Esophagus muscularis mucosa (tissue), 4 donors: Measurements from ENCODE around the gene TP53RK. TPM values are rescaled to one million over a fixed set of nuclear protein-coding genes. Genes with fewer than 3 reads are reported as not detected.

ENCODE experiments used
- DNase-seq: peaks from one replicate; pipeline ENCODE4 v3.0.0-alpha.2; 2017; ENCODE audit errors: extremely low spot score
- H3K27ac ChIP-seq, 4 donors: fragments of 200-600 bp; sonication (generic); replicated peaks in 1 of 4; 1 replicate in 3 of 4; 2 replicates in 1 of 4; pipeline ENCODE4 v1.5.1; 2016 to 2019; ENCODE audit warnings: mild to moderate bottlenecking in 1 of 4
- H3K27me3 ChIP-seq, 4 donors: fragments of 200-600 bp; sonication (generic); one replicate each; pipeline versions ENCODE4 v1.5.1 to v1.6.0; 2016 to 2019
- H3K36me3 ChIP-seq, 4 donors: fragments of 200-600 bp; sonication (generic); one replicate each; pipeline ENCODE4 v1.5.1; 2016 to 2019
- H3K4me1 ChIP-seq, 4 donors: fragments of 200-600 bp; sonication (generic); one replicate each; pipeline ENCODE4 v1.5.1; 2016 to 2019
- H3K4me3 ChIP-seq, 4 donors: fragments of 200-600 bp; sonication (generic); 1 replicate in 2 of 4; 2 replicates in 2 of 4; pipeline ENCODE4 v1.5.1; 2016 to 2019; ENCODE audit warnings: mild to moderate bottlenecking in 4 of 4, moderate library complexity in 1 of 4
- H3K9me3 ChIP-seq, 4 donors: fragments of 200-600 bp; sonication (generic); 1 replicate in 3 of 4; 2 replicates in 1 of 4; pipeline ENCODE4 v1.5.1; 2016 to 2019
- EP300 ChIP-seq: sonication (generic); formaldehyde crosslinking; IDR thresholded peaks from one replicate; pipeline ENCODE4 v1.6.1; 2017; ENCODE audit warnings: antibody characterized with exemption
- POLR2A ChIP-seq: fragments of 450-650 bp; IDR thresholded peaks from one replicate; pipeline ENCODE4 v1.6.1; 2017; ENCODE audit warnings: antibody characterized with exemption, moderate library complexity, mild to moderate bottlenecking, low read depth
- POLR2AphosphoS5 ChIP-seq, 2 donors: sonication (generic); formaldehyde crosslinking; IDR thresholded peaks; one replicate each; pipeline ENCODE4 v1.6.1; 2017; ENCODE audit warnings: antibody characterized with exemption in 2 of 2
- WGBS: methylation state at CpG from one replicate; pipeline ENCODE4 v1.1.5; 2018; 5-methylcytosine and 5-hydroxymethylcytosine counted together
- intact Hi-C: fragments of 100-400 bp; cut with DNase I; formaldehyde crosslinking; loops from one replicate; pipeline ENCODE4 v1.15.1; 2023
- total RNA-seq, 4 donors: library from RNA; depleted of rRNA; stranded (reverse); fragments of >200 nt; gene quantifications; one replicate each; pipeline versions ENCODE4 v1.1.0 to v1.2.1, GENCODE V29; 2016
- TF ChIP-seq, protein P1 (sequence below), 3 experiments: fragments of 200-600 bp in 2 of 3; fragments of 450-650 bp in 1 of 3; sonication (generic) in 2 of 3; IDR thresholded peaks; one replicate each; pipeline ENCODE4 v1.5.1; 2017 to 2019; ENCODE audit warnings: antibody characterized with exemption in 3 of 3, mild to moderate bottlenecking in 2 of 3, moderate library complexity in 1 of 3

Gene TP53RK
- total RNA-seq, 4 donors from 2014 or later = 19.9 to 22.2 (median 21.0) TPM

GRCh38 chr20:46634528-46634927 lies 54.7 kb downstream of the TP53RK start:
- H3K4me1 ChIP-seq = no peaks in the 10 kb centered on the region
- H3K27me3 ChIP-seq = no peaks in the 10 kb centered on the region
- H3K4me3 ChIP-seq = no peak overlapping the region
- H3K36me3 ChIP-seq = no peaks in the 10 kb centered on the region
- WGBS = 75% methylated on average over 6 of the region's 6 CpGs
- no peak overlapping the region for H3K27ac ChIP-seq
- no peak for DNase-seq
- TF ChIP-seq POLR2AphosphoS5 (IDR thresholded peaks at IDR 0.05) (no peak), EP300 (no peak), POLR2A (no peak)
- TF ChIP-seq, protein P1, sequence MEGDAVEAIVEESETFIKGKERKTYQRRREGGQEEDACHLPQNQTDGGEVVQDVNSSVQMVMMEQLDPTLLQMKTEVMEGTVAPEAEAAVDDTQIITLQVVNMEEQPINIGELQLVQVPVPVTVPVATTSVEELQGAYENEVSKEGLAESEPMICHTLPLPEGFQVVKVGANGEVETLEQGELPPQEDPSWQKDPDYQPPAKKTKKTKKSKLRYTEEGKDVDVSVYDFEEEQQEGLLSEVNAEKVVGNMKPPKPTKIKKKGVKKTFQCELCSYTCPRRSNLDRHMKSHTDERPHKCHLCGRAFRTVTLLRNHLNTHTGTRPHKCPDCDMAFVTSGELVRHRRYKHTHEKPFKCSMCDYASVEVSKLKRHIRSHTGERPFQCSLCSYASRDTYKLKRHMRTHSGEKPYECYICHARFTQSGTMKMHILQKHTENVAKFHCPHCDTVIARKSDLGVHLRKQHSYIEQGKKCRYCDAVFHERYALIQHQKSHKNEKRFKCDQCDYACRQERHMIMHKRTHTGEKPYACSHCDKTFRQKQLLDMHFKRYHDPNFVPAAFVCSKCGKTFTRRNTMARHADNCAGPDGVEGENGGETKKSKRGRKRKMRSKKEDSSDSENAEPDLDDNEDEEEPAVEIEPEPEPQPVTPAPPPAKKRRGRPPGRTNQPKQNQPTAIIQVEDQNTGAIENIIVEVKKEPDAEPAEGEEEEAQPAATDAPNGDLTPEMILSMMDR (IDR thresholded peaks at IDR 0.05) = no peak
- H3K9me3 ChIP-seq = peaks cover 0 to 11% (median 3%) of the 10 kb centered on the region in 4 donors
- intact Hi-C loops = no loop called here

Other genes starting within 250 kb of the TP53RK start
- 1 to 10 TPM in 1 of 4 donors, under 1 TPM in 3; 0.50 to 2.5 (median 0.95) TPM for gene ZNF334, start 175.9 kb downstream of the TP53RK start, total RNA-seq
- not detected for gene OCSTAMP, start 138.8 kb downstream of the TP53RK start, total RNA-seq
- under 1 TPM; 0.42 to 0.66 (median 0.61) TPM for gene SLC13A3, start 38.0 kb downstream of the TP53RK start, total RNA-seq
- gene SLC2A10, start 20.2 kb upstream of the TP53RK start, total RNA-seq = 10 to 100 TPM in 3 of 4 donors, 1 to 10 TPM in 1; 9.6 to 27.0 (median 15.3) TPM
- 1 to 10 TPM; 1.2 to 5.9 (median 4.2) TPM for gene EYA2, start 205.4 kb upstream of the TP53RK start, total RNA-seq